ENCODE measurements around the gene SGMS1.

DNA sequence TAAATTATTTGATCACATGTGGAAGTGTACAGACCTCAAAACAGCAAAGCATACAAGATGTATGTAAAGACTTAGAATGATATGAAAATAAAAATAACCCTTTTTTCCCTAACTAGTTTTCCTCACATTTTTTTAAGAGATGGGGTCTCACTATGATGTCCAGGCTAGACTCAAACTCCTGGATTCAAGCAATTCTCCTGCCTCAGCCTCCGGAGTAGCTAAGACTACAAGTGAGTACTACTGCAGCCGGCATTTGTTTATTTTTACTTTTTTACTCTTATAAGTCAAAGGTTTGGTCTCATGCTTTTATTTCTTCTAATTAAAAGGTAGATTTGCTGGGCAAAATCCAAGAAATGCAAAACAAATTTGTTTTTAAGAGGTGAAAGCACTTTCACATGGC is 248.0 kb downstream of the SGMS1 start:
- TF ChIP-seq POLR2AphosphoS5 (IDR thresholded peaks at IDR 0.05; ENCODE audit: low read depth, low read length) = no peak
- TF ChIP-seq TAF1 (IDR thresholded peaks at IDR 0.05; ENCODE audit: borderline replicate concordance, insufficient read depth, low read length) = no peak
- no peak for TF ChIP-seq SIN3A (IDR thresholded peaks at IDR 0.05; ENCODE audit: borderline replicate concordance, insufficient read depth, low read length)
- TF ChIP-seq, protein P1, sequence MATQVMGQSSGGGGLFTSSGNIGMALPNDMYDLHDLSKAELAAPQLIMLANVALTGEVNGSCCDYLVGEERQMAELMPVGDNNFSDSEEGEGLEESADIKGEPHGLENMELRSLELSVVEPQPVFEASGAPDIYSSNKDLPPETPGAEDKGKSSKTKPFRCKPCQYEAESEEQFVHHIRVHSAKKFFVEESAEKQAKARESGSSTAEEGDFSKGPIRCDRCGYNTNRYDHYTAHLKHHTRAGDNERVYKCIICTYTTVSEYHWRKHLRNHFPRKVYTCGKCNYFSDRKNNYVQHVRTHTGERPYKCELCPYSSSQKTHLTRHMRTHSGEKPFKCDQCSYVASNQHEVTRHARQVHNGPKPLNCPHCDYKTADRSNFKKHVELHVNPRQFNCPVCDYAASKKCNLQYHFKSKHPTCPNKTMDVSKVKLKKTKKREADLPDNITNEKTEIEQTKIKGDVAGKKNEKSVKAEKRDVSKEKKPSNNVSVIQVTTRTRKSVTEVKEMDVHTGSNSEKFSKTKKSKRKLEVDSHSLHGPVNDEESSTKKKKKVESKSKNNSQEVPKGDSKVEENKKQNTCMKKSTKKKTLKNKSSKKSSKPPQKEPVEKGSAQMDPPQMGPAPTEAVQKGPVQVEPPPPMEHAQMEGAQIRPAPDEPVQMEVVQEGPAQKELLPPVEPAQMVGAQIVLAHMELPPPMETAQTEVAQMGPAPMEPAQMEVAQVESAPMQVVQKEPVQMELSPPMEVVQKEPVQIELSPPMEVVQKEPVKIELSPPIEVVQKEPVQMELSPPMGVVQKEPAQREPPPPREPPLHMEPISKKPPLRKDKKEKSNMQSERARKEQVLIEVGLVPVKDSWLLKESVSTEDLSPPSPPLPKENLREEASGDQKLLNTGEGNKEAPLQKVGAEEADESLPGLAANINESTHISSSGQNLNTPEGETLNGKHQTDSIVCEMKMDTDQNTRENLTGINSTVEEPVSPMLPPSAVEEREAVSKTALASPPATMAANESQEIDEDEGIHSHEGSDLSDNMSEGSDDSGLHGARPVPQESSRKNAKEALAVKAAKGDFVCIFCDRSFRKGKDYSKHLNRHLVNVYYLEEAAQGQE (IDR thresholded peaks at IDR 0.05; ENCODE audit: insufficient read depth in 1 of 2, low read depth in 2 of 2, low read length in 2 of 2) = no peak
- no peak for TF ChIP-seq FOXP2 (optimal IDR thresholded peaks at IDR 0.05; ENCODE audit: borderline replicate concordance, extremely low read depth, extremely low read length, insufficient read depth)
